Stimulated activated CD8-positive, alpha-beta memory T cell treated with anti-CD3 and anti-CD28 coated beads, Interleukin-12 subunit alpha, Interleukin-12 subunit beta, amount 100 ng/mL, for 1 hour (primary cell): Measurements from ENCODE around the gene MYL9.

Source experiments
- DNase-seq: peaks from one replicate; pipeline ENCODE4 v3.0.0-alpha.2; 2020; ENCODE audit warnings: low read depth

The MYL9 gene

GRCh38 chr20:36526521-36527011 is 14.8 kb upstream of the MYL9 start:
- DNase-seq, result no peak

GRCh38 chr20:36527331-36528125 is 13.8 kb upstream of the MYL9 start:
- DNase-seq, result no peak

GRCh38 chr20:36528176-36528874 is 13.0 kb upstream of the MYL9 start:
- DNase-seq, result no peak

- DNase-seq, result no peak
Observed at GRCh38 chr20:36528875-36529417, 12.4 kb upstream of the MYL9 start.

GRCh38 chr20:36532388-36532787 is 8.9 kb upstream of the MYL9 start:
- DNase-seq, result no peak

GRCh38 chr20:36532822-36533221 is 8.5 kb upstream of the MYL9 start:
- DNase-seq, result no peak

GRCh38 chr20:36538026-36538722 is 3.1 kb upstream of the MYL9 start:
- no peak for DNase-seq

- DNase-seq, result no peak
Observed at GRCh38 chr20:36540551-36541211, 638 bp upstream of the MYL9 start.

GRCh38 chr20:36541768-36542488 is 609 bp downstream of the MYL9 start:
- DNase-seq, result no peak

GRCh38 chr20:36542516-36543183 is 1.3 kb downstream of the MYL9 start:
- DNase-seq, result no peak

GRCh38 chr20:36543184-36544133 is 2.1 kb downstream of the MYL9 start:
- DNase-seq, result no peak

- no peak for DNase-seq
Observed at GRCh38 chr20:36544134-36545018, 3.1 kb downstream of the MYL9 start.

GRCh38 chr20:36546111-36546736 is 4.9 kb downstream of the MYL9 start:
- no peak for DNase-seq

GRCh38 chr20:36547186-36548005 is 6.1 kb downstream of the MYL9 start:
- DNase-seq, result no peak

GRCh38 chr20:36548006-36548315 is 6.6 kb downstream of the MYL9 start:
- no peak for DNase-seq

- DNase-seq, result no peak
Observed at GRCh38 chr20:36548704-36549627, 7.6 kb downstream of the MYL9 start.
